Smooth muscle cell (in vitro differentiated cells): ENCODE results near the gene SCAF8. TPM values are rescaled to one million over a fixed set of nuclear protein-coding genes. Genes with fewer than 3 reads are reported as not detected.

Experiments used
- DNase-seq: peaks from one replicate; lab custom pipeline; 2025; ENCODE audit not compliant: unreplicated experiment; lab: John Stamatoyannopoulos, UW
- H2AFZ ChIP-seq: fragments of 200-600 bp; sonication (generic); 2 replicates; pipeline ENCODE4 v1.6.0; 2016; ENCODE audit warnings: antibody characterized with exemption, low read depth, mild to moderate bottlenecking
- H3F3A ChIP-seq: fragments of 200-600 bp; sonication (generic); 2 replicates; pipeline ENCODE4 v1.6.0; 2017; ENCODE audit warnings: antibody characterized with exemption, low read depth
- H3K27ac ChIP-seq: fragments of 200-600 bp; sonication (generic); 2 replicates; pipeline ENCODE4 v1.5.1; 2016; ENCODE audit warnings: low read depth, mild to moderate bottlenecking
- H3K27me3 ChIP-seq: fragments of 200-600 bp; sonication (generic); 2 replicates; pipeline ENCODE4 v1.6.1; 2016; ENCODE audit warnings: low read depth, mild to moderate bottlenecking
- H3K36me3 ChIP-seq: fragments of 200-600 bp; sonication (generic); 2 replicates; pipeline ENCODE4 v1.5.1; 2016; ENCODE audit warnings: low read depth
- H3K4me1 ChIP-seq: fragments of 200-600 bp; sonication (generic); 2 replicates; pipeline ENCODE4 v1.5.1; 2016; ENCODE audit warnings: low read depth
- H3K4me2 ChIP-seq: fragments of 200-600 bp; sonication (generic); 2 replicates; pipeline ENCODE4 v1.6.0; 2016; ENCODE audit warnings: mild to moderate bottlenecking
- H3K4me3 ChIP-seq: fragments of 200-600 bp; sonication (generic); 2 replicates; pipeline ENCODE4 v1.5.1; 2016; ENCODE audit warnings: mild to moderate bottlenecking
- H3K79me2 ChIP-seq: fragments of 200-600 bp; sonication (generic); 2 replicates; pipeline ENCODE4 v1.6.0; 2016; ENCODE audit warnings: low read depth, mild to moderate bottlenecking
- H3K9ac ChIP-seq: fragments of 200-600 bp; sonication (generic); 2 replicates; pipeline ENCODE4 v1.6.0; 2016; ENCODE audit warnings: low read depth
- H3K9me3 ChIP-seq: fragments of 200-600 bp; sonication (generic); replicated peaks from 2 replicates; pipeline ENCODE4 v1.5.1; 2016; ENCODE audit warnings: low read depth
- H4K20me1 ChIP-seq: fragments of 200-600 bp; sonication (generic); 2 replicates; pipeline ENCODE4 v1.6.0; 2016; ENCODE audit warnings: low read depth
- CTCF ChIP-seq: fragments of 200-600 bp; sonication (generic); IDR thresholded peaks from 2 replicates; pipeline ENCODE4 v1.5.1; 2017; ENCODE audit warnings: borderline replicate concordance, mild to moderate bottlenecking, antibody characterized with exemption; ENCODE audit not compliant: insufficient read depth, poor library complexity, severe bottlenecking
- WGBS: methylation state at CpG from one replicate; pipeline ENCODE4 v1.1.7; 2016; ENCODE audit warnings: low lambda C conversion rate; 5-methylcytosine and 5-hydroxymethylcytosine counted together
- polyA plus RNA-seq: library from polyadenylated mRNA; unstranded; fragments of >200 nt; fragmentation: Nextera tagmentation; extraction: Ambion mirVana; gene quantifications from 2 replicates; pipeline ENCODE4 v1.2.1, GENCODE V29; 2016
- total RNA-seq: library from RNA; depleted of rRNA; stranded (reverse); fragments of >200 nt; gene quantifications from 2 replicates; pipeline ENCODE4 v1.2.3, GENCODE V29; 2014

Gene SCAF8
- total and polyA plus RNA-seq, 2 experiments from 2014 or later = 12.3 to 37.6 TPM

GRCh38 chr6:154765273-154765672 is 32.1 kb downstream of the SCAF8 start:
- whole genome bisulfite sequencing = 41% methylated on average over 1 of the region's 1 CpG
- no peak overlapping the region for H2AFZ ChIP-seq
- TF ChIP-seq CTCF = no peak
- no peak overlapping the region for H3K4me3 ChIP-seq
- H3K4me2 ChIP-seq = no peak overlapping the region
- H3K27me3 ChIP-seq = no peaks in the 10 kb centered on the region
- H3K79me2 ChIP-seq = peaks cover 100% of the 10 kb centered on the region
- peaks cover 24% of the 10 kb centered on the region for H3K4me1 ChIP-seq
- no peaks in the 10 kb centered on the region for H3K36me3 ChIP-seq
- H3K9ac ChIP-seq = no peak overlapping the region
- H3K27ac ChIP-seq = no peak overlapping the region
- peaks cover 100% of the 10 kb centered on the region for H4K20me1 ChIP-seq
- no peaks in the 10 kb centered on the region for H3K9me3 ChIP-seq
- H3F3A ChIP-seq = no peaks in the 10 kb centered on the region
- no peak for DNase-seq

- Histone ChIP-seq H2AFZ (no peak overlapping the region), H3K4me1 (peaks cover 24% of the 10 kb centered on the region), H3F3A (no peaks in the 10 kb centered on the region), H4K20me1 (peaks cover 100% of the 10 kb centered on the region), H3K4me3 (no peak overlapping the region), H3K4me2 (no peak overlapping the region), H3K36me3 (no peaks in the 10 kb centered on the region), H3K27ac (no peak overlapping the region), H3K9ac (no peak overlapping the region), H3K79me2 (peaks cover 100% of the 10 kb centered on the region), H3K27me3 (no peaks in the 10 kb centered on the region), H3K9me3 (no peaks in the 10 kb centered on the region)
- no peak for TF ChIP-seq CTCF
- DNase-seq = no peak
- 59% methylated on average over 3 of the region's 3 CpGs for WGBS
Measured at GRCh38 chr6:154766288-154766687, 33.1 kb downstream of the SCAF8 start.

GRCh38 chr6:154767003-154767723 is 33.9 kb downstream of the SCAF8 start:
- no peak overlapping the region for H2AFZ ChIP-seq
- H3K4me3 ChIP-seq = no peak overlapping the region
- H4K20me1 ChIP-seq = peaks cover 100% of the 10 kb centered on the region
- H3F3A ChIP-seq = no peaks in the 10 kb centered on the region
- 89% methylated on average over 3 of the region's 3 CpGs for WGBS
- H3K27ac ChIP-seq = no peak overlapping the region
- TF ChIP-seq CTCF = no peak
- H3K27me3 ChIP-seq = no peaks in the 10 kb centered on the region
- DNase-seq = no peak
- no peaks in the 10 kb centered on the region for H3K9me3 ChIP-seq
- no peak overlapping the region for H3K4me2 ChIP-seq
- H3K4me1 ChIP-seq = peaks cover 24% of the 10 kb centered on the region
- H3K36me3 ChIP-seq = no peaks in the 10 kb centered on the region
- H3K79me2 ChIP-seq = peaks cover 100% of the 10 kb centered on the region
- H3K9ac ChIP-seq = no peak overlapping the region

- no peaks in the 10 kb centered on the region for H3K36me3 ChIP-seq
- TF ChIP-seq CTCF = no peak
- H3K79me2 ChIP-seq = peaks cover 100% of the 10 kb centered on the region
- no peaks in the 10 kb centered on the region for H3K9me3 ChIP-seq
- H3K9ac ChIP-seq = no peak overlapping the region
- H3K4me1 ChIP-seq = peaks cover 24% of the 10 kb centered on the region
- DNase-seq = no peak
- H4K20me1 ChIP-seq = peaks cover 100% of the 10 kb centered on the region
- no peaks in the 10 kb centered on the region for H3F3A ChIP-seq
- no peak overlapping the region for H2AFZ ChIP-seq
- 75% methylated on average over 3 of the region's 3 CpGs for WGBS
- H3K4me3 ChIP-seq = no peak overlapping the region
- no peaks in the 10 kb centered on the region for H3K27me3 ChIP-seq
- H3K27ac ChIP-seq = no peak overlapping the region
- H3K4me2 ChIP-seq = no peak overlapping the region
Measured at GRCh38 chr6:154768280-154768679, 35.1 kb downstream of the SCAF8 start.
